H9 (cell line): ENCODE measurements around the gene ZNF609. TPM values are rescaled to one million over a fixed set of nuclear protein-coding genes. Genes with fewer than 3 reads are reported as not detected.

Experiments
- DNase-seq: peaks from one replicate; pipeline ENCODE4 v3.0.0-alpha.2; 2017
- H2AFZ ChIP-seq: one replicate; pipeline ENCODE4 v1.6.1; 2013; ENCODE audit warnings: mild to moderate bottlenecking, low read length, control low read depth, moderate library complexity
- H2AK5ac ChIP-seq: 2 replicates; pipeline ENCODE4 v1.6.1; 2013; ENCODE audit warnings: low read length, control low read depth, mixed read lengths; ENCODE audit not compliant: insufficient read length
- H2BK120ac ChIP-seq: one replicate; pipeline ENCODE4 v1.6.1; 2013; ENCODE audit warnings: low read depth, mild to moderate bottlenecking, low read length, control low read depth, inconsistent platforms; ENCODE audit not compliant: poor library complexity, severe bottlenecking
- H2BK12ac ChIP-seq: 2 replicates; pipeline ENCODE4 v1.6.1; 2013; ENCODE audit warnings: low read length, control low read depth, mixed read lengths, low read depth; ENCODE audit not compliant: insufficient read length
- H2BK15ac ChIP-seq: 2 replicates; pipeline ENCODE4 v1.6.1; 2013; ENCODE audit warnings: low read depth, low read length, control low read depth
- H2BK20ac ChIP-seq: one replicate; pipeline ENCODE4 v1.6.1; 2013; ENCODE audit warnings: low read depth, mild to moderate bottlenecking, low read length, control low read depth, inconsistent platforms; ENCODE audit not compliant: poor library complexity, severe bottlenecking
- H2BK5ac ChIP-seq: 2 replicates; pipeline ENCODE4 v1.6.1; 2013; ENCODE audit warnings: low read length, control low read depth, mixed read lengths; ENCODE audit not compliant: insufficient read length
- H3K14ac ChIP-seq: 2 replicates; pipeline ENCODE4 v1.6.1; 2013; ENCODE audit warnings: low read length, control low read depth; ENCODE audit not compliant: insufficient read depth
- H3K18ac ChIP-seq: 2 replicates; pipeline ENCODE4 v1.6.1; 2013; ENCODE audit warnings: low read depth, mild to moderate bottlenecking, mixed read lengths, low read length, control low read depth; ENCODE audit not compliant: insufficient read length
- H3K23ac ChIP-seq: 2 replicates; pipeline ENCODE4 v1.6.1; 2013; ENCODE audit warnings: low read length, control low read depth, mixed read lengths, low read depth; ENCODE audit not compliant: insufficient read length
- H3K23me2 ChIP-seq: 2 replicates; pipeline ENCODE4 v1.6.1; 2013; ENCODE audit warnings: low read depth, mild to moderate bottlenecking, mixed read lengths, low read length, control low read depth; ENCODE audit not compliant: insufficient read length, poor library complexity, severe bottlenecking
- H3K27ac ChIP-seq: 2 replicates; pipeline ENCODE4 v1.5.1; 2013; ENCODE audit warnings: low read length, control low read depth, mixed read lengths, low read depth; ENCODE audit not compliant: insufficient read length
- H3K27me3 ChIP-seq: 2 replicates; pipeline ENCODE4 v1.6.1; 2013; ENCODE audit warnings: low read length, control low read depth, inconsistent platforms; ENCODE audit not compliant: insufficient read depth
- H3K4ac ChIP-seq: 2 replicates; pipeline ENCODE4 v1.6.1; 2013; ENCODE audit warnings: low read depth, mild to moderate bottlenecking, control low read depth, inconsistent platforms, low read length, moderate library complexity
- H3K4me1 ChIP-seq: 2 replicates; pipeline ENCODE4 v1.6.1; 2013; ENCODE audit warnings: low read length, control low read depth, inconsistent platforms; ENCODE audit not compliant: insufficient read depth
- H3K4me2 ChIP-seq: 2 replicates; pipeline ENCODE4 v1.6.1; 2013; ENCODE audit warnings: low read length, control low read depth, mixed read lengths; ENCODE audit not compliant: insufficient read length, insufficient read depth
- H3K56ac ChIP-seq: 2 replicates; pipeline ENCODE4 v1.6.1; 2013; ENCODE audit warnings: low read depth, mild to moderate bottlenecking, mixed read lengths, low read length, control low read depth; ENCODE audit not compliant: insufficient read length
- H3K79me1 ChIP-seq: 2 replicates; pipeline ENCODE4 v1.6.1; 2013; ENCODE audit warnings: low read depth, mild to moderate bottlenecking, moderate library complexity, low read length, control low read depth, inconsistent platforms; ENCODE audit not compliant: insufficient read depth, poor library complexity, severe bottlenecking
- H3K79me2 ChIP-seq: 2 replicates; pipeline ENCODE4 v1.6.1; 2013; ENCODE audit warnings: low read length, control low read depth, inconsistent platforms; ENCODE audit not compliant: insufficient read depth
- H3K9ac ChIP-seq: 2 replicates; pipeline ENCODE4 v1.6.1; 2013; ENCODE audit warnings: low read length, control low read depth, mixed read lengths; ENCODE audit not compliant: insufficient read length; ENCODE audit errors: extremely low read depth
- H3K9me3 ChIP-seq: one replicate; pipeline ENCODE4 v1.6.1; 2013; ENCODE audit warnings: low read depth, low read length, inconsistent platforms; ENCODE audit not compliant: control insufficient read depth
- H3T11ph ChIP-seq: one replicate; pipeline ENCODE4 v1.6.1; 2013; ENCODE audit warnings: mild to moderate bottlenecking, low read length, control low read depth, inconsistent platforms
- H4K20me1 ChIP-seq: one replicate; pipeline ENCODE4 v1.6.1; 2013; ENCODE audit not compliant: control insufficient read depth, insufficient read length, insufficient read depth
- H4K5ac ChIP-seq: 2 replicates; pipeline ENCODE4 v1.6.1; 2013; ENCODE audit warnings: low read depth, mild to moderate bottlenecking, mixed read lengths, low read length, control low read depth; ENCODE audit not compliant: insufficient read length
- H4K8ac ChIP-seq: replicated peaks from 2 replicates; pipeline ENCODE4 v1.6.1; 2013; ENCODE audit warnings: low read length, control low read depth, mixed read lengths, low read depth; ENCODE audit not compliant: insufficient read length
- H4K91ac ChIP-seq: 2 replicates; pipeline ENCODE4 v1.6.1; 2013; ENCODE audit warnings: low read depth, mild to moderate bottlenecking, moderate library complexity, mixed read lengths, low read length, control low read depth; ENCODE audit not compliant: insufficient read length
- H3K27ac Mint-ChIP-seq, 3 experiments: 2 replicates in 2 of 3; 3 replicates in 1 of 3; pipeline ENCODE4 v1.8.0; 2020 to 2021; ENCODE audit warnings: mixed read lengths in 3 of 3, mild to moderate bottlenecking in 1 of 3, moderate library complexity in 1 of 3
- H3K27me3 Mint-ChIP-seq: 2 replicates; pipeline ENCODE4 v1.8.0; 2021; ENCODE audit warnings: low read depth, mild to moderate bottlenecking, moderate library complexity, mixed read lengths
- H3K36me3 Mint-ChIP-seq, 3 experiments: 2 replicates in 2 of 3; 3 replicates in 1 of 3; pipeline ENCODE4 v1.8.0; 2020 to 2021; ENCODE audit warnings: low read depth in 3 of 3, mixed read lengths in 3 of 3; ENCODE audit not compliant: insufficient read depth in 1 of 3
- H3K4me1 Mint-ChIP-seq, 2 experiments: 2 replicates each; pipeline ENCODE4 v1.8.0; 2020; ENCODE audit warnings: mixed read lengths in 2 of 2
- H3K4me3 Mint-ChIP-seq, 2 experiments: 2 replicates in 1 of 2; 3 replicates in 1 of 2; pipeline ENCODE4 v1.8.0; 2020 to 2021; ENCODE audit warnings: mild to moderate bottlenecking in 2 of 2, mixed read lengths in 2 of 2, moderate library complexity in 1 of 2
- H3K9me3 Mint-ChIP-seq, 2 experiments: 2 replicates in 1 of 2; 3 replicates in 1 of 2; pipeline ENCODE4 v1.8.0; 2020; ENCODE audit warnings: mild to moderate bottlenecking in 2 of 2, mixed read lengths in 2 of 2, moderate library complexity in 1 of 2
- WGBS: extraction: QIAGEN DNeasy Blood & Tissue Kit; methylation state at CpG from one replicate; pipeline ENCODE4 v1.1.7; 2013; ENCODE audit warnings: missing lambda C conversion rate, low lambda C conversion rate, mixed read lengths; ENCODE audit not compliant: insufficient read length; ENCODE audit errors: extremely low coverage; 5-methylcytosine and 5-hydroxymethylcytosine counted together
- total RNA-seq: library from RNA; stranded (reverse); gene quantifications from 2 replicates; pipeline ENCODE4 v1.2.1, GENCODE V29; 2021
- TF ChIP-seq, protein P1 (sequence below): fragments of 200-600 bp; sonication (generic); conservative IDR thresholded peaks from 3 replicates; pipeline ENCODE4 v1.8.0; 2021; ENCODE audit warnings: antibody characterized with exemption, mild to moderate bottlenecking

The ZNF609 gene
- total RNA-seq, 1 experiment from 2014 or later: 45.3 TPM

DNA sequence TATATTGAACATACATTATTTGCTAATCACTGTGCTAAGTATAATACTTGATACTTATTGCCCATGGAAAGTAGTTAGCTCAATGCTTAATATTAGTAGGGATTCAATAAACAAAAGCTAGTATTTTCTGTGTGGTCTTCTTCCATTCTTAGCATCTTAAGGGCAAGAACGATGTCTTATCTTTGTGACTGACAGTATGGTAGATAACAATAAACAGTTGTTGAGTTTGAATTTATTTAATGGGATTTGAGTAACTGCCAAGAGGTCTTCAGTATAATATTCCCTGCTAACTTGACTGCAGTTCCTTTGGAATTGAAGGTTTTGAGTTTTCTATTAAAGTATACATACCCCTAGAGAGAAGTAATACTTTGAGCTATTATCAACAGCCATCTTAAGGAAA is 70.1 kb downstream of the ZNF609 start:
- Mint-ChIP-seq H3K36me3 (peaks cover 1 to 9% (median 8%) of the 10 kb centered on the region in 3 experiments; a peak in 6 of 7 replicates), H3K4me3 (no peak overlapping the region), H3K9me3 (no peaks in the 10 kb centered on the region), H3K4me1 (peaks cover 17 to 20% of the 10 kb centered on the region in 2 experiments), H3K27me3 (no peaks in the 10 kb centered on the region), H3K27ac (no peak overlapping the region)
- H4K20me1 ChIP-seq: no peaks in the 10 kb centered on the region
- H2AFZ ChIP-seq: no peak overlapping the region
- no peak overlapping the region for H2BK120ac ChIP-seq
- no peak overlapping the region for H4K5ac ChIP-seq
- no peaks in the 10 kb centered on the region for H3K27me3 ChIP-seq
- no peak overlapping the region for H3K9ac ChIP-seq
- no peaks in the 10 kb centered on the region for H3K23me2 ChIP-seq
- no peak overlapping the region for H3K4me2 ChIP-seq
- no CpG with 5 or more reads among the region's 1 CpG for WGBS
- H4K91ac ChIP-seq: no peak overlapping the region
- no peak overlapping the region for H2BK15ac ChIP-seq
- no peak overlapping the region for H2BK5ac ChIP-seq
- H3K79me2 ChIP-seq: peaks cover 22% of the 10 kb centered on the region; the same call in 1 of the 2 replicates
- no peak overlapping the region for H4K8ac ChIP-seq
- no peak overlapping the region for H3K4ac ChIP-seq
- H2AK5ac ChIP-seq: no peak overlapping the region
- H3K18ac ChIP-seq: no peak overlapping the region
- DNase-seq: no peak
- TF ChIP-seq, protein P1, sequence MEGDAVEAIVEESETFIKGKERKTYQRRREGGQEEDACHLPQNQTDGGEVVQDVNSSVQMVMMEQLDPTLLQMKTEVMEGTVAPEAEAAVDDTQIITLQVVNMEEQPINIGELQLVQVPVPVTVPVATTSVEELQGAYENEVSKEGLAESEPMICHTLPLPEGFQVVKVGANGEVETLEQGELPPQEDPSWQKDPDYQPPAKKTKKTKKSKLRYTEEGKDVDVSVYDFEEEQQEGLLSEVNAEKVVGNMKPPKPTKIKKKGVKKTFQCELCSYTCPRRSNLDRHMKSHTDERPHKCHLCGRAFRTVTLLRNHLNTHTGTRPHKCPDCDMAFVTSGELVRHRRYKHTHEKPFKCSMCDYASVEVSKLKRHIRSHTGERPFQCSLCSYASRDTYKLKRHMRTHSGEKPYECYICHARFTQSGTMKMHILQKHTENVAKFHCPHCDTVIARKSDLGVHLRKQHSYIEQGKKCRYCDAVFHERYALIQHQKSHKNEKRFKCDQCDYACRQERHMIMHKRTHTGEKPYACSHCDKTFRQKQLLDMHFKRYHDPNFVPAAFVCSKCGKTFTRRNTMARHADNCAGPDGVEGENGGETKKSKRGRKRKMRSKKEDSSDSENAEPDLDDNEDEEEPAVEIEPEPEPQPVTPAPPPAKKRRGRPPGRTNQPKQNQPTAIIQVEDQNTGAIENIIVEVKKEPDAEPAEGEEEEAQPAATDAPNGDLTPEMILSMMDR: no peak
- no peak overlapping the region for H2BK20ac ChIP-seq
- H2BK12ac ChIP-seq: no peak overlapping the region
- no peak overlapping the region for H3K23ac ChIP-seq
- H3K27ac ChIP-seq: no peak overlapping the region
- no peak overlapping the region for H3K14ac ChIP-seq
- H3T11ph ChIP-seq: no peak overlapping the region
- H3K79me1 ChIP-seq: peaks cover 17% of the 10 kb centered on the region
- no peaks in the 10 kb centered on the region for H3K9me3 ChIP-seq
- H3K4me1 ChIP-seq: no peaks in the 10 kb centered on the region
- H3K56ac ChIP-seq: no peak overlapping the region
